GM18507 (cell line): ENCODE data around the gene ETDC.
A peak's percentile ranks its signal among the peaks of the same experiment; 100 is the strongest.
"Not testable (repeated sequence)": the region's sequence is repeated elsewhere in the genome, so short reads cannot be mapped to it uniquely, and the experiment has no call there.

Experiments
- DNase-seq: peaks from one replicate; pipeline ENCODE4 v3.0.0; 2011; ENCODE audit warnings: low read depth; ENCODE audit not compliant: insufficient read length; ENCODE audit errors: extremely low spot score
- FAIRE-seq: peaks from 2 replicates; lab custom pipeline; 2011; peaks lifted over from hg19 to GRCh38; lab: Jason Lieb, UNC

Gene ETDC

DNA sequence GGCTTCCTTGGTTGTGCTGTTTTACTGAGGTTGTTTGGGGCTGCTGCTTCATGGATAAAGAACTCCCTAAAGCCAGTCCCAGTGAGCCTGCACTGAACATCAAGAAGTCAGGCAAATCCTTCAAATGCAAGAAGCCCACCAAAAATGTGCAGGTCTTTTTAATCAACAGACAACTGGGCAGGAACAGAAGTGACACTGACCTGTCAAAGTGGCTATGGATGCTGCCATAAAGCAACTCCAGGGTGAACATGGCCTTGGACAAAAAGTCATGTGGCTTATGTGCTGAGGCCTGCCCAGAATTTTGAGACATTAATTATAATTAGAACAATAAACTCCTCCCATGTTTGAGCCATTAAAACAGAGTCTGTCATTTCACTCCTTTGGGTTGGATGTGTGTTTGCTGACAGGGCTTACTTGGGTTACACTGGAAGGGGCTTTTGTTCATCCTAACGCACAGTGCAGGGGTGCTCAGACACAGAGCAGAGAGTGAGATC is at the start of gene ETDC:
Gene ETDC (plus strand): TSS at position 51 of the 494 bp plus-strand sequence. CDS start 0 bp downstream, at position 51.
- no peak for DNase-seq
- FAIRE-seq, result no peak

DNA sequence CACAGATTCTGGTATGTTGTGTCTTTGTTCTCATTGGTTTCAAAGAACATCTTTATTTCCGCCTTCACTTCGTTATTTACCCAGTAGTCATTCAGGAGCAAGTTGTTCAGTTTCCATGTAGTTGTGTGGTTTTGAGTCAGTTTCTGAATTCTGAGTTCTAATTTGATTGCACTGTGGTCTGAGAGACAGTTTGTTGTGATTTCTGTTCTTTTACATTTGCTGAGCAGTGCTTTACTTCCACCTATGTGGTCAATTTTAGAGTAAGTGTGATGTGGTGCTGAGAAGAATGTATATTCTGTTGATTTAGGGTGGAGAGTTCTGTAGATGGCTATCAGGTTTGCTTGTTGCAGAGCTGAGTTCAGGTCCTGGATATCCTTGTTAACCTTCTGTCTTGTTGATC is 48.3 kb upstream of the ETDC start:
- DNase-seq, FAIRE-seq: not testable (repeated sequence)

DNA sequence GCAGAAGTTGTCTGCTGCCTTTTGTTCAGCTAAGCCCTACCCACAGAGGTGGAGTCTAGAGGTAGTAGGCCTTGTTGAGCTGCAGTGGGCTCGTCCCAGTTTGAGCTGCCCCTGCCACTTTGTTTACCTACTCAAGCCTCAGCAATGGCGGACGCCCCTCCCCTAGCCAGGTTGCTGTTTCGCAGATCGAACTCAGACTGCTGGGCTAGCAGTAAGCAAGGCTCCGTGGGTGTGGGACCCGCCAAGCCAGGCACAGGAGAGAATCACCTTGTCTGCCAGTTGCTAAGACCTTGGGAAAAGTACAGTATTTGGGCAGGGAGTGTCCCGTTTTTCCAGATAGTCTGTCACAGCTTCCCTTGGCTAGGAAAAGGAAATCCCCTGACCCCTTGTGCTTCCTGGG is 45.9 kb upstream of the ETDC start:
- not testable (repeated sequence) for FAIRE-seq, DNase-seq

DNA sequence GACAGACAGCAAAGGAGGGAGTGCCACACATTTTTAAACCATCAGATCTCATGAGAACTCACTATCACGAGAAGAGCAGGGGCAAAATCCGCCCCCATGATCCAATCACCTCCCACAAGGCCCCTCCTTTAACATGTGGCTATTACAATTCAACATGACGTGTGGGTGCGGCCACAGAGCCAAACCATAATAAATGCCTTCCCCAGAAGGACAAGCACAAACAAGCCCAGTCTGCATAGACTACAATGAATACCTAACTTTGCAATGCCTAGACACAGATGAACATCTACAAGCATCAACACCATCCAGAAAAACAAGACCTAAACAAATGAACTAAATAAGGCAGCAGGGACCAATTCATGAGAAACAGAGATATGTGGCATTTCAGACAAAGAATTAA is 45.1 kb upstream of the ETDC start:
- FAIRE-seq (no peak), DNase-seq (no peak)

DNA sequence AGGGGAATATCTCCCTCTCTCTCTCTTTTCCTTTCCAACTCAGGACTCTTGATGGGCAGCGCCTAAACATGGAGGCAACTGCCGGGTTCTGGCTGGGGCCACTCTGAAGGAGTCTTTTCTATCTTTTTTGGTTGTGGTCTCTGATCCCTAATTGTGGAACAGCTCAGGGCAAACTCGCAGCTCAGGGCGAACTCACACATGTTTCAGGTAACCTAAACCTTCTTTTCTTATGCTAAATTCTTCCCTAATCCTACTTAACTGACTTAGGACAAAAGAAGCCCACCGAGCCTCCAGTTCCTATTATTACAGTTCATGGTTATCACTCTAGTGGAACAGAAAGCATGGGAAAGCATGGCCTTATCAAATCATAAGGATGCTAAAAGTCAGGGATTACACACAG is 36.1 kb upstream of the ETDC start:
- DNase-seq (no peak), FAIRE-seq (no peak)

DNA sequence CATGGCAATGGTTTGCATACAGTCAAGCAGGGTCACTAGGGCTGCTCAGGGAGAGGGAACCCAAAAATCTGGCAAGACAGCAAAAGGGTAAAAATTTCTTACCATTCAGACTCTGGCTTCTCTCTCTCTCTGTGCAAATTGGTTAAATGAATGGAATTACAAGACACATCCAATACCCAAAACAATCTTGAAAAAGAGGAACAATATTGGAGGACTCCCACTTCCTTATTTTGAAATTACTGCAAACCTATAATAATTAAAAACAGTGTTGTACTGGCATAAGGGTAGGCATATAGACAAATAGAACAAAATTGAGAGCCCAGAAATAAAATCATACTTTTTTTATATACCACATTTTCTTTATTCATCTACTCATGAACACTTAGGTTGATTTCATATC is 33.3 kb upstream of the ETDC start:
- DNase-seq (no peak), FAIRE-seq (no peak)

DNA sequence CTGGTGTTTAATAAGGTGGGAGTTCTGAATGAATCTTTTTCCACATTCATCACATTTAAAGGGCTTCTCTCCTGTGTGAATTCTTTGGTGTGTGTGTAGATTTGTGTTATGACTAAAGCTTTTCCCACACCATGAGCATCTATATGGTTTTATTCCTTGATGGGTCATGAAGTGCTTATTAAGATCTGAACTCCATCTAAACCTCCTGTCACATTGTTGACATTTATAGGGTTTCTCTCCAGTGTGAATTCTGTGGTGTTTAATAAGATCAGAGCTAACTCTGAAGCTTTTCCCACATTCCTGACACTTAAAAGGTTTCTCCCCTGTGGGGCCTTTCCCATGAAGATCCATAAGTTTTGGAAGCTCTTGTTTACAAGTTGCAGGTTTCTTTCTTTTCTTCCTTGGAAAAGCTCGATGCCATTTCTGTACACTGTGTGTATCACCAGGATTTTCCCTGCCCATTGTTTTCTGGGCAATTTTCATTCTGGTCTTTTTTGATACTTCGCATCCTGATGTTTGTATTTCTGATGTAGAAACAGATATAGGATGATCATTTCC is 21.9 kb upstream of the ETDC start:
- no peak for FAIRE-seq

DNA sequence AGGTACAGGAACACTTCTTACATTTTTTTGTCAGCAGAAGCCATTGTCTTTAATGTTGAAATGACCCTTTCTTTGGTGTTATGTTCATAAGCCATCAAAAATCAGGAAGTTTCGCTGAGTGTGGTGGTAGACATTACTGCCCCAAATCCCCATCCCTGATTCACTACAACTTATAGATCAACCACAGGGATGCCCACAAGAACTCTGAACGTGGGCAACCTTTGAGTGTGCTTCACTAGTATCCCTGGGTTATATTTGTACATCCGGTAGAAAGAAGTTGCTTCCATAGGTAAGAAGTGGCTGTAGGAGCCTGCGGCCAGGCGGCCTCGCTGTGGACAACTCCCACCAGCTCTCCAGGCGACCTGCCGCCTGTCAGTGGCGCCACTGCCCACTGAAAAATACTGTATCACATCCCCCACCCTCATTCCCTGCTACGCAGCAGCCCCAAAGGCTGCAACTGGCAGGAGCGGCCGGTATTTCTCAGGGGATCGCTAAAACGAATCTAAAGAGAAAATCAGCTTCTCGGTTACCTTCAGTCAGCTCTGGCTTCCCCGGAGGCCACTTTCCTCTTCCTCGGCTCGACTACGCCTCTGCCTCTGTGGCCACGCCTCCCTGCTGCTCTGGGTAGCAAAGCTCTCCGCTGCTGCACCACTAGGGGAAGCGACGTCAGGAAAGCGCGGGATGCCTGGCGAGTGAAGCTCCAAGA is 13.9 kb upstream of the ETDC start:
- peak; percentile 14 for DNase-seq
- peak; percentile 97 for FAIRE-seq

More for the DNA sequence above, 21.9 kb upstream of the ETDC start:
- no peak for DNase-seq

DNA sequence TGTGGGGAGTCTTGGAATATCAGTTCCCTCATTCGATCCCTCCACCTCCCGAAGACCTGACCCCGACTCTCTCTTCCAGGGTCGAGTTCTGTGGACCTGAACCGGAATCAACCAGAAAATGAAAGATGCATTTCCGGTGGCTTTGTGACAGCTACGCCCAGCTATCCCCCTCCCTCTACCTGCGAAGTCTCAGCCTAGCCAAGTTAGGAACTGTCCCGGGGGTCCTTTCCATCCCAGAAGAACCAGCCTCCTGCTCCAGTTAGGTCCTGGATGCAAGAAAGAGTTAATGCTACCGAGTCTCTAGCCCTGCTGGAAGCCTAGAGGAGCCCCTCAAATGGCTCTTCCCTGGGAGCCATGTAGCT is 13.4 kb upstream of the ETDC start:
- FAIRE-seq (no peak), DNase-seq (no peak)

DNA sequence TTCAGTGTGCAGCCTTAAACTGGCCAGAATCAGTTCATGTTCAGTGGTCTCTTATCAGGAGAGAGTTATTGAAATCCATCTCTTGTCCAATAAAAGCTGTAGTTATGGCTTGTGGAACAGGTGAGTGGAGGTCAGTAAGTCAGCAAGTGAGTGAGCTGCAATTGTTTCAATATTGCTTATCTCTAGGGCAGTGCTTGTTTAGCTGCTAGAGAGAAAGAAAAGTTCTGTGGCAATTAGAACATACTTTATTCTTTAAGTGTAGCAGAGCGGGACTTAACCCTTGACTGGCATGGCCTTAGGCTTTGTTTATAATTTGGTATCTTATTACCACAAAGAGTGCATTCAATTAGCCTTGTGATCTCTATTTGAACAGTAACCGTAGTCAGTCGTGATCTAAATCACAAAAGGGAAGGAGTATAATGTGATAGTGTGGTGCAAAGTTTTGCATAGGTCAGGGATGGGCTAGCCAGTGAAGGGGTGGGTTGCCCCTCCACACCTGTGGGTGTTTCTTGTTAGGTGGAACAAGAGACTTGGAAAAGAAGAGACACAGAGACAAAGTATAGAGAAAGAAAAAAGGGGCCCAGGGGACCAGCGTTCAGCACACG is 6.9 kb upstream of the ETDC start:
- FAIRE-seq (no peak), DNase-seq (no peak)

DNA sequence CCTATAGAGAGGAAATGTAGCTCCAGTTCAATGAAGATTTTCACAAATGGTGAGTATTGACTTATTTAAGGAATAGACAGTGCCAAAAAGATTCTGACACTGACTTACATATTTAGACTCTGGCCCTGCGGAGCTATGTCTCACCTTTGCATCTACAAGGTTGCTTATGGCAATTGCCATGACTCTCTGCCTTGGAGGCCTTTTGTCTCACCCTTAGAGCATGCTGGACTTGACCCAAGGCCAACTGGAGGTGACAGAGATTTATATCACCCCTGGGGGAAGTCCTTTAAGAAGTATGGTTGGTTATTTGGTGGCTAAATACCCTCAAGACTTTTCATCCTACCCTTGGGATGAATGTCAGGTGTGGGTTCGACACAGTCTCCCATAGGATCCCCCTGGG is 4.5 kb upstream of the ETDC start:
- DNase-seq (no peak), FAIRE-seq (no peak)

DNA sequence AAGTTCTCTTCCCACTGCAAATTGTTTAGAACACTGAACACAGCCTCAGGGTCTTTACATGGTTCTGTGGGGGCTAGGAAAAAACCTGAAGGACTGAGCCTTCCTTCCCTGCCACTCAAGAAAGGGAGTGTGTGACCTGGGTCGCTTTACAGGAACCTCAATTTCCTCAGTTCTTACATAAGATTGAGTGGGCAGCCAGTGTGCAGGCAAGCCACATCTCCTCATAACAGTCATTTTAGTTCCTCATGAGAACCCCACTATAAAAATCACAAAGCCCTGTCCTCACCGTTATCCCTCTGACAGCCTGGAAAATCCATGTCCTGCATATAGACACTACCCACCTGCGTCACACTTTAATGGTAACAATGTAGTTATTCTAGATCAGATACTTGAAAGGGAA is 2.1 kb upstream of the ETDC start:
- no peak for FAIRE-seq
- no peak for DNase-seq

DNA sequence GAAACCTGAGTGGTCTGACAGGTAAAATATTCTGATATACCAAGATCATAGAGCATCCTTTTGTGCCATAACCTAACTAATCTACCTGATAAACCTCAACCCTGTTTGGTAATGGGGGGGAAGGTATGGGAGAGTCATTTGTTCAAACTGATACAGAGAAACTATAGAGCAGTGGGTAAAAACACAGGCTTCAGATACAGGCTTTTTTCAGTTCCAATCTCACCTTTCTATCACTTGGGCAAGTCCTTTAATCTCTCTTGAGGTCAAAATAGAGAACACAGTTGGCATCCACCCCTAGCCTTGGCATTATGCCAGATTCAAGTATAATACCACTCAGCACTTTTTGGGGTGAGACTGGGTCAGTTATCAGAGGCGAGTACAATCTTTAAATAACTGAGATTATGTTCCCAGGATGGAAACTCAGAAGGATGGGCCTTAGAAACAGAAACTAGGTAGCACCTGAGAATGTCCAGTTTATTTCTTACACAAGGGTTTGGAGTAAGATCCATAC is 880 bp upstream of the ETDC start:
- FAIRE-seq (peak; percentile 68), DNase-seq (no peak)

DNA sequence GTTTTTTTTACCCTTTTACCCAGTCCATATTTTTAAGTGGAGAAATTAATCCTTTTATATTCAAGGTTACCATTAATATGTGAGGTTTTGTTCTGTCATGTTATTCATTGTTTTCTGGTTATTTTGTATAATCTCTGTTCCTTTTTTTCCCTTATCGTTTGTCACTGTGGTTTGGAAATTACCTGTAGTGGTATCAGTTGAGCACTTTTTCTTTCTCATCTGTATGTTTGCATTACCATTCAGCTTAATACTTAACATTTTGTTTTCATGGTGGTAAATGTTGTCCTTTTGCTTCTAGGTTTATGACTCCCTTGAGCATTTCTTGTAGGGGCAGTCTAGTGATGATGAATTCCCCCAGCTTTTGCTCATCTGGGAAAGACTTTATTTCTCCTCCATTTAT is 6.6 kb downstream of the ETDC start:
- FAIRE-seq, result peak; percentile 74

DNA sequence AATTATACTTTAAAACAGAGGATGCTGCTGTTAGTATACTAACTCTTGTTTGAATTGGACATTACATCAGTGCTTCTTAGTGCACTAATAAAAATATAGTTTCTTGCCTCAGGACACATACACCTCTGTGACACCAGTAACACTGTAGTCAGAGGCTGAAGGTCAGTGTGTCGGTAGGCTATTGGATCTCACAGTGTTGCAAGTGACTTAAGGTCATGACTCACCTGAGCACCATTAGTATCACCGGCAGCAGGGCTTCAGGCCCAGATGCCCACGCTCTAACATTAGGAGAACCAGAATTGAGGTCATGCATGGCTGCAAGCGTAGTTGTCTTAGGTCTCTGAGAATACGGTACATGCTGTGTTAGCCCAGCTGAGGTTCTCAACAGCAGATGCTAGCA is 15.2 kb downstream of the ETDC start:
- no peak for DNase-seq
- no peak for FAIRE-seq

More for the DNA sequence above, 6.6 kb downstream of the ETDC start:
- no peak for DNase-seq

DNA sequence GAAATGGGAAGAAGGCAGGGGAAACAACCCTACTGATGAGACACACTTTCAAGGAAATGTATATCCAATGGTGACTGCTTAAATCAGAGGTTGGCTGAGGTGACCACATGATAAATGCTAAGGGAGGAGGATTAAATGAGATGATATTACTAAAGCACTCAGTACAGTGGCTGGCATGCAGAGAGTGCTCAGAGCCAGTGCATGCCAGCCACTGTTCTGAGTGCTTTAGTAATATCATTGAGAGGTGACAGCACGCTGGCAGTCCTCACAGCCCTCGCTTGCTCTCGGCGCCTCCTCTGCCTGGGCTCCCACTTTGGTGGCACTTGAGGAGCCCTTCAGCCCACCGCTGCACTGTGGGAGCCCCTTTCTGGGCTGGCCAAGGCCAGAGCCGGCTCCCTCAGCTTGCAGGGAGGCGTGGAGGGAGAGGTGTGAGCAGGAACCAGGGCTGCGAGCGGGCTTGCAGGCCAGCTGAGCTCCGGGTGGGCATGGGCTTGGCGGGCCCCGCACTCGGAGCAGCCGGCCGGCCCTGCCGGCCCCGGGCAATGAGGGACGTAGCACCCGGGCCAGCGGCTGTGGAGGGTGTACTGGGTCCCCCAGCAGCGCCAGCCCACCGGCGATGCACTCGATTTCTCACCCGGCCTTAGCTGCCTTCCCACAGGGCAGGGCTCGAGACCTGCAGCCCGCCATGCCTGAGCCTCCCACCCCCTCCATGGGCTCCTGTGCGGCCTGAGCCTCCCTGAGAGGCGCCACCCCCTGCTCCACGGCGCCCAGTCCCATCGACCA is 15.9 kb downstream of the ETDC start:
- not testable (repeated sequence) for FAIRE-seq, DNase-seq

DNA sequence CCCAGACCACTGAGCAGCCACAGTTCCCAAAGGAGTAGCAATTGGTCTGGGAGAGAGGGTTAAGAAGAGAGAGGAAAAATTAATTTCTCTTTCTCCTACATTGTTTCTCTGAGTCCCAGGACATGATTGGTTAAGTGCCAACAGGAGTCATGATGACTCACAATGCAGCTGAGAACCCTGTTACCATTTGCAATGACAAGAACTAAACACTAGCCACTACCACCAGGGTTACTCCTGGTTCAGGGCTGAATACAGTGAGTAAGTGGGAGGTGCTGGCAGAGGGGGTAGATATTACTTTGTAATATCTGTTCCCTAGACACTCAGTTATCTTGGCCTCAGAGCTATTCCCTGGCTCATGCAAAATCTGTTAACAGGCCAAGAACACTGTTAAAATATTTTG is 18.0 kb downstream of the ETDC start:
- FAIRE-seq, result no peak

DNA sequence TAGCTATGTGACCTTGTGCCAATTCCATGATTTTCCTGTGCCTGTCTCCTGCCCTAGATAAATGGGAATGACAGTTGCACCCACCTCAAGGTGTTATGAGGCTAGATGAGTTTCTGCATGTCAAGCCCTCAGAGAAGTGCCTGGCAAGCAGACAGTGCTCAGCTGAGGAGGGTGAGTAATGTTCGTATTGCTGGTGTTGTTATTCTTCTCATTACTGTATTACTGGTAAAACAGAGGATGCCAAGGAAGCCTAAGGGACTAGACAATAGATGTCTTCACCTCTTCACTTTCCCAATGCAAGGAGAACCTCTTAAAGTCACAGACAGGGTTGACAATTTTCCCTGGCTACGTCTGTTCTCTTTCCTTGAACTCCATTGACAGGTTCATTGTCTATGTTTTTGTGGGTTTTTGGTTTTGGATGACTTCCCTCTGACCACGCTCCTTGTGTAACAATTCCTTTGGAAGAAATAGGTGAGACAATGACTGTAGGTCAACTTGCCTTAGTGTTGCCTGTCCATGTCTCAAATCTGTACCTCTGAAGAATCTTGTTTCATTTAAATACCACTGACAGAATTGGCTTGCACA is 19.2 kb downstream of the ETDC start:
- DNase-seq (no peak), FAIRE-seq (no peak)

More for the DNA sequence above, 18.0 kb downstream of the ETDC start:
- DNase-seq, result no peak

DNA sequence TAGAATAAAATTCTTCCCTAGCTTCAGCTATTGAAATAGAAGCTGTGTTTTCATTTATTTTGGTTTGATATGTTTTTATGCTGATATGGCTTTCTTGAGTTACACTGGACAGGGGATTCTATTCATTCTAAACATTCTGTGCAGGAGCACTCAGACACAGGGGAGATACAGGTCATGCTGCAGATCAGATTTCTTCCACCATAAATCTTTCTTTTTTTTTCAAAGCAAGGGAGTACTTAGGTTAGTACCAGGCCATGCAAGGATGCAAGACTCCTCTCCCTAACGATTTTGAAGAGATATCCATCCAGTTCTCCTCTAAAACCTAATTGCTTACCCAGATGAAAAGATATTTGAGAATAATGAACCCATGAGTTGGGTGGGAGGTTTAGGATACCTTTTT is 21.4 kb downstream of the ETDC start:
- DNase-seq (no peak), FAIRE-seq (no peak)

DNA sequence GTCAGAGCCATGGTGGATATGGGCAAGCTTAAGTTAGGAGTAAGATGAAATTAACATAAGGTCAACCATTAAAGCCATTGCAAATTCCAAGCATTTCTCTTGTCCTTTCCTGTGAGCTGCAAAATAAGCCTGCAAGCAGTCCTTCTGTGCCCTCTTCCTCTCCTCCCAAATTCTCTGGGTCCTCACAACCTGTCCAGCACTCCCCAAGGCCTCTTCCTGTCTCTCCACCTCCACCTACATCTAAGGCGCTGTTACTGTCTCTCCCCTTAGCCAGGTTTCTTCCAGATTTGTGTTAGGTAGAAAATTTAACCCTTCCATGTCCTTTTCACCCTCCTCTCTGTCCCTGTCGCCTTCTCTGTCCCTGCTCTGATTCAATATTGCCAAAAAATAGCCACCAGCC is 22.2 kb downstream of the ETDC start:
- FAIRE-seq, result no peak
- no peak for DNase-seq
